ENCODE results near the gene TNFSF11.

Gene TNFSF11

GRCh38 chr13:42649141-42649540 lies 75.2 kb downstream of the TNFSF11 start:
- no peak overlapping the region for H3K9ac ChIP-seq (ENCODE audit: low read depth, low read length)
- no peaks in the 10 kb centered on the region for H3K9me3 ChIP-seq (ENCODE audit: control insufficient read depth, insufficient read depth, low read length)
- 0 out of 2 replicates have a peak, but pooled peaks cover 4% of the 10 kb centered on the region for H3K4me1 ChIP-seq (ENCODE audit: insufficient read depth, low read length)
- H3K36me3 ChIP-seq (ENCODE audit: insufficient read depth, low read length), result no peaks in the 10 kb centered on the region

GRCh38 chr13:42649831-42650230 lies 75.9 kb downstream of the TNFSF11 start:
- Histone ChIP-seq H3K36me3 (ENCODE audit: insufficient read depth, low read length) (no peaks in the 10 kb centered on the region), H3K9me3 (ENCODE audit: control insufficient read depth, insufficient read depth, low read length) (no peaks in the 10 kb centered on the region), H3K9ac (ENCODE audit: low read depth, low read length) (no peak overlapping the region), H3K4me1 (ENCODE audit: insufficient read depth, low read length) (0 out of 2 replicates have a peak, but pooled peaks cover 4% of the 10 kb centered on the region)

- H3K9me3 ChIP-seq (ENCODE audit: control insufficient read depth, insufficient read depth, low read length), result no peaks in the 10 kb centered on the region
- H3K36me3 ChIP-seq (ENCODE audit: insufficient read depth, low read length), result no peaks in the 10 kb centered on the region
- H3K4me1 ChIP-seq (ENCODE audit: insufficient read depth, low read length), result peaks cover 6% of the 10 kb centered on the region
- no peak overlapping the region for H3K9ac ChIP-seq (ENCODE audit: low read depth, low read length)
These were observed 76.6 kb downstream of the TNFSF11 start for GRCh38 chr13:42650506-42650905.

GRCh38 chr13:42651936-42652641 lies 78.1 kb downstream of the TNFSF11 start:
- H3K36me3 ChIP-seq (ENCODE audit: insufficient read depth, low read length), result no peaks in the 10 kb centered on the region

GRCh38 chr13:42652642-42653415 lies 78.9 kb downstream of the TNFSF11 start:
- no peaks in the 10 kb centered on the region for H3K36me3 ChIP-seq (ENCODE audit: insufficient read depth, low read length)
- no peak overlapping the region for H3K9ac ChIP-seq (ENCODE audit: low read depth, low read length)
- peaks cover 14% of the 10 kb centered on the region for H3K4me1 ChIP-seq (ENCODE audit: insufficient read depth, low read length)
- H3K9me3 ChIP-seq (ENCODE audit: control insufficient read depth, insufficient read depth, low read length), result no peaks in the 10 kb centered on the region

More at GRCh38 chr13:42651936-42652641, 78.1 kb downstream of the TNFSF11 start:
- H3K9me3 ChIP-seq (ENCODE audit: control insufficient read depth, insufficient read depth, low read length), result no peaks in the 10 kb centered on the region
- H3K4me1 ChIP-seq (ENCODE audit: insufficient read depth, low read length), result peaks cover 14% of the 10 kb centered on the region
- H3K9ac ChIP-seq (ENCODE audit: low read depth, low read length), result no peak overlapping the region

- H3K9me3 ChIP-seq (ENCODE audit: control insufficient read depth, insufficient read depth, low read length), result no peaks in the 10 kb centered on the region
- no peak overlapping the region for H3K9ac ChIP-seq (ENCODE audit: low read depth, low read length)
- peaks cover 14% of the 10 kb centered on the region for H3K4me1 ChIP-seq (ENCODE audit: insufficient read depth, low read length)
- H3K36me3 ChIP-seq (ENCODE audit: insufficient read depth, low read length), result no peaks in the 10 kb centered on the region
These were observed 79.7 kb downstream of the TNFSF11 start for GRCh38 chr13:42653679-42654078.

- peaks cover 14% of the 10 kb centered on the region for H3K4me1 ChIP-seq (ENCODE audit: insufficient read depth, low read length)
- H3K9ac ChIP-seq (ENCODE audit: low read depth, low read length), result no peak overlapping the region
- H3K9me3 ChIP-seq (ENCODE audit: control insufficient read depth, insufficient read depth, low read length), result no peaks in the 10 kb centered on the region
- H3K36me3 ChIP-seq (ENCODE audit: insufficient read depth, low read length), result no peaks in the 10 kb centered on the region
These were observed 80.3 kb downstream of the TNFSF11 start for GRCh38 chr13:42654212-42654611.

GRCh38 chr13:42654722-42655121 lies 80.8 kb downstream of the TNFSF11 start:
- H3K4me1 ChIP-seq (ENCODE audit: insufficient read depth, low read length), result peaks cover 14% of the 10 kb centered on the region
- no peaks in the 10 kb centered on the region for H3K36me3 ChIP-seq (ENCODE audit: insufficient read depth, low read length)
- H3K9ac ChIP-seq (ENCODE audit: low read depth, low read length), result no peak overlapping the region
- H3K9me3 ChIP-seq (ENCODE audit: control insufficient read depth, insufficient read depth, low read length), result no peaks in the 10 kb centered on the region

GRCh38 chr13:42656161-42656560 lies 82.2 kb downstream of the TNFSF11 start:
- no peaks in the 10 kb centered on the region for H3K9me3 ChIP-seq (ENCODE audit: control insufficient read depth, insufficient read depth, low read length)
- no peaks in the 10 kb centered on the region for H3K36me3 ChIP-seq (ENCODE audit: insufficient read depth, low read length)
- no peak overlapping the region for H3K9ac ChIP-seq (ENCODE audit: low read depth, low read length)
- peaks cover 14% of the 10 kb centered on the region for H3K4me1 ChIP-seq (ENCODE audit: insufficient read depth, low read length)

- no peak overlapping the region for H3K9ac ChIP-seq (ENCODE audit: low read depth, low read length)
- no peaks in the 10 kb centered on the region for H3K36me3 ChIP-seq (ENCODE audit: insufficient read depth, low read length)
- peaks cover 14% of the 10 kb centered on the region for H3K4me1 ChIP-seq (ENCODE audit: insufficient read depth, low read length)
- H3K9me3 ChIP-seq (ENCODE audit: control insufficient read depth, insufficient read depth, low read length), result no peaks in the 10 kb centered on the region
These were observed 83.0 kb downstream of the TNFSF11 start for GRCh38 chr13:42656958-42657357.

All from ES-I3 (cell line).